ENCODE results near the gene FOXD4L6. TPM values are rescaled to one million over a fixed set of nuclear protein-coding genes. Genes with fewer than 3 reads are reported as not detected.
"Not testable (repeated sequence)": the region's sequence is repeated elsewhere in the genome, so short reads cannot be mapped to it uniquely, and the experiment has no call there.

The FOXD4L6 gene
- 0.44 TPM in 1 of 2 replicates, not detected in the other for total RNA-seq (2013; cell fraction: nucleolus; rRNA removed)
- not detected in 2 replicates for total RNA-seq (2014; rRNA removed)
- not detected in 2 replicates for total RNA-seq (2014; rRNA removed; fragmentation: Illumina TruSeq; extraction: Trizol)
- not detected in 2 replicates for total RNA-seq (2021)
- not detected for polyA plus RNA-seq (2011; ENCODE audit: low read depth)
- polyA plus RNA-seq (2011; rRNA removed), result 0.06 TPM in 1 of 2 replicates, not detected in the other
- 0.07 TPM in 1 of 2 replicates, not detected in the other for polyA plus RNA-seq (2011; cell fraction: cytosol; rRNA removed)
- 0.33 and 0.63 TPM in 2 replicates for polyA plus RNA-seq (2011; cell fraction: nucleus; rRNA removed)
- polyA plus RNA-seq (2012), result not detected in 2 replicates
- polyA plus RNA-seq (2014; fragmentation: Illumina TruSeq; extraction: Trizol), result not detected in 2 replicates
- polyA plus RNA-seq (2014; fragmentation: Nextera tagmentation; extraction: Ambion mirVana), result not detected
- polyA plus RNA-seq (2014; rRNA removed), result 0.04 TPM in 1 of 2 replicates, not detected in the other
- not detected for polyA plus RNA-seq (2016; fragmentation: Nextera tagmentation; extraction: Ambion mirVana)
- polyA minus RNA-seq (2011; rRNA and poly(A)+ RNA removed), result 0.26 TPM in 1 of 2 replicates, not detected in the other
- not detected in 2 replicates for polyA minus RNA-seq (2011; cell fraction: cytosol; rRNA and poly(A)+ RNA removed)
- 1.1 and 2.1 TPM in 2 replicates for polyA minus RNA-seq (2011; cell fraction: nucleus; rRNA and poly(A)+ RNA removed)
- Bru-seq, nascent RNA, result percentile 18 among the genes with signal in this experiment
- percentile 20 among the genes with signal in this experiment for BruChase-seq, experiment 1, labeled RNA remaining after a 6-hour chase
- percentile 33 among the genes with signal in this experiment for BruChase-seq, experiment 2, labeled RNA remaining after a 2-hour chase
- long read RNA-seq, experiment 1, result 0 reads
- long read RNA-seq, experiment 2, result 0 reads

GRCh38 chr9:41128581-41128980 lies at the start of gene FOXD4L6:
Gene FOXD4L6, minus strand, starts transcription at chr9:41128681. Its CDS starts 298 bp downstream, at chr9:41128383.
- SMC1A ChIA-PET (ENCODE audit: uncharacterized antibody, unreplicated experiment); H3K79me2 ChIP-seq (ENCODE audit: control insufficient read depth, insufficient read depth, low read length); H2AFZ ChIP-seq (ENCODE audit: control insufficient read depth, low read depth, low read length); POLR2A ChIA-PET; H3K27me3 ChIP-seq (replicated peaks in 1 of 2; ENCODE audit: control insufficient read depth in 2 of 2, insufficient read depth in 2 of 2, low read length in 1 of 2); BruUV-seq (replicated peaks); H3K9ac ChIP-seq (ENCODE audit: control insufficient read depth, insufficient read depth, low read length); in situ Hi-C loops (cut with MboI); ATAC-seq; CTCF ChIA-PET; RAD21 ChIA-PET (ENCODE audit: unreplicated experiment); H3K27ac ChIP-seq (ENCODE audit: control insufficient read depth, insufficient read depth); H3K4me1 ChIP-seq (ENCODE audit: control insufficient read depth, insufficient read depth, low read length); H3K4me2 ChIP-seq (ENCODE audit: control insufficient read depth, insufficient read depth); H4K20me1 ChIP-seq (ENCODE audit: control insufficient read depth, insufficient read depth); DNase-seq (ENCODE audit: low read depth, low spot score); FAIRE-seq; intact Hi-C loops (cut with micrococcal nuclease; ENCODE audit: unreplicated experiment); H3K9me3 ChIP-seq (replicated peaks; ENCODE audit: control insufficient read depth, insufficient read depth, low read length); H3K4me3 ChIP-seq; H3K36me3 ChIP-seq (ENCODE audit: control insufficient read depth in 2 of 2, insufficient read depth in 2 of 2, low read length in 1 of 2): not testable (repeated sequence)
- 100% methylated on average over 2 of the region's 15 CpGs for WGBS (ENCODE audit: insufficient coverage, insufficient replicate concordance, low lambda C conversion rate, missing lambda C conversion rate)

DNA sequence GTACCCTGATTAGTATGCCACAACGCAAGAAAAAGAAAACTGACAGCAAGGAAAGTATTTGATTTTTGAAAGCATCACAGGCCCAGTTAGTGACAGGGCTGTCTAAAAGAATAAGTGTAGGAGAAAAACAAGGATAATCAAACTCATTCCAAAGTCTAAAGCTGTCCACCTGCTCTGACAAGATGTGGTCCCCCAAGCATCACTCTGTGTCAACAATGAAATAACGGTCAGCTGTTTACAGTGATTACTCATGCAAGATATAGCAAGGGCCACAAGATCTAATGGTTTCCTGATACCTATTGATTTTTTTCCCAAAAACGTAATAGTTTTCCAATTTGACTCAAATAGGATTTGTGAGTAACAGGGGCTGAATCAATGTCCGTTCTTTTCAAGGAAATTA lies 46.5 kb upstream of the FOXD4L6 start:
- H3K4me3 ChIP-seq; H4K20me1 ChIP-seq (ENCODE audit: control insufficient read depth, insufficient read depth); intact Hi-C loops (cut with micrococcal nuclease; ENCODE audit: unreplicated experiment); H3K9me3 ChIP-seq (replicated peaks; ENCODE audit: control insufficient read depth, insufficient read depth, low read length); H3K4me2 ChIP-seq (ENCODE audit: control insufficient read depth, insufficient read depth); H3K27ac ChIP-seq (ENCODE audit: control insufficient read depth, insufficient read depth); BruUV-seq (replicated peaks); DNase-seq (ENCODE audit: low read depth, low spot score); CTCF ChIA-PET; H3K4me1 ChIP-seq (ENCODE audit: control insufficient read depth, insufficient read depth, low read length); FAIRE-seq; H3K36me3 ChIP-seq (ENCODE audit: control insufficient read depth in 2 of 2, insufficient read depth in 2 of 2, low read length in 1 of 2); H2AFZ ChIP-seq (ENCODE audit: control insufficient read depth, low read depth, low read length); H3K27me3 ChIP-seq (replicated peaks in 1 of 2; ENCODE audit: control insufficient read depth in 2 of 2, insufficient read depth in 2 of 2, low read length in 1 of 2); RAD21 ChIA-PET (ENCODE audit: unreplicated experiment); in situ Hi-C loops (cut with MboI); SMC1A ChIA-PET (ENCODE audit: uncharacterized antibody, unreplicated experiment); H3K79me2 ChIP-seq (ENCODE audit: control insufficient read depth, insufficient read depth, low read length); H3K9ac ChIP-seq (ENCODE audit: control insufficient read depth, insufficient read depth, low read length); ATAC-seq; POLR2A ChIA-PET: not testable (repeated sequence)
- 78% methylated on average over 2 of the region's 4 CpGs for WGBS (ENCODE audit: insufficient coverage, insufficient replicate concordance, low lambda C conversion rate, missing lambda C conversion rate)

DNA sequence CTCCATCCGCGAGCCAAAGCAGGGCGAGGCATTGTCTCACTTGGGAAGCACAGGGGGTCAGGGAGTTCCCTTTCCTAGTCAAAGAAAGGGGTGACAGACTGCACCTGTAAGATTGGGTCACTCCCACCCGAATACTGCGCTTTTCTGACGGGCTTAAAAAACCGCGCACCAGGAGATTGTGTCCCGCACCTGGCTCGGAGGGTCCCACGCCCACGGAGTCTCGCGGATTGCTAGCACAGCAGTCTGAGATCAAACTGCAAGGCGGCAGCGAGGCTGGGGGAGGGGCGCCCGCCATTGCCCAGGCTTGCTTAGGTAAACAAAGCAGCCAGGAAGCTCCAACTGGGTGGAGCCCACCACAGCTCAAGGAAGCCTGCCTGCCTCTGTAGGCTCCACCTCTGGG lies 21.6 kb upstream of the FOXD4L6 start:
- FAIRE-seq; H3K9ac ChIP-seq (ENCODE audit: control insufficient read depth, insufficient read depth, low read length); CTCF ChIA-PET; ATAC-seq; H3K36me3 ChIP-seq (ENCODE audit: control insufficient read depth in 2 of 2, insufficient read depth in 2 of 2, low read length in 1 of 2); intact Hi-C loops (cut with micrococcal nuclease; ENCODE audit: unreplicated experiment); H2AFZ ChIP-seq (ENCODE audit: control insufficient read depth, low read depth, low read length); H3K4me2 ChIP-seq (ENCODE audit: control insufficient read depth, insufficient read depth); BruUV-seq (replicated peaks); H3K79me2 ChIP-seq (ENCODE audit: control insufficient read depth, insufficient read depth, low read length); SMC1A ChIA-PET (ENCODE audit: uncharacterized antibody, unreplicated experiment); H3K4me3 ChIP-seq; DNase-seq (ENCODE audit: low read depth, low spot score); H4K20me1 ChIP-seq (ENCODE audit: control insufficient read depth, insufficient read depth); H3K4me1 ChIP-seq (ENCODE audit: control insufficient read depth, insufficient read depth, low read length); H3K27ac ChIP-seq (ENCODE audit: control insufficient read depth, insufficient read depth); H3K9me3 ChIP-seq (replicated peaks; ENCODE audit: control insufficient read depth, insufficient read depth, low read length); POLR2A ChIA-PET; H3K27me3 ChIP-seq (replicated peaks in 1 of 2; ENCODE audit: control insufficient read depth in 2 of 2, insufficient read depth in 2 of 2, low read length in 1 of 2); RAD21 ChIA-PET (ENCODE audit: unreplicated experiment); in situ Hi-C loops (cut with MboI): not testable (repeated sequence)
- 92% methylated on average over 12 of the region's 18 CpGs for WGBS (ENCODE audit: insufficient coverage, insufficient replicate concordance, low lambda C conversion rate, missing lambda C conversion rate)

DNA sequence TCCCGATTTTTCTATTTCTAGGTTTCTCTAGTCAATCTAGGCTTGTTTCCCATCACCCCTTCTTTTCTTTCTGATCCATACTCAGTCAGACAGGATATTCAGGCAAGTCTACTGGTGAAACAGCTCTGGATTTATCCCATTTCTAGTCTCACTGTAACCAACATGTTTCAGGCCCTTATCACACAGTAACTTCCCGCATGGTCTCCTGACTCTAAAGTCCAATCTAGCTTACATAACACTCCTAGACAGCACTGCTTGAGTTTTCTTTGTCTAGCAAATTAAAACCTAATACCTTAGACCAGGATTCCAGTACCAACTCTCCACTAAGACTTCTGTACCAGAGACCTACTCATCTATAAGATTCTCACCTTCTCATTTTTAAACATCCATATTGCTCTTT lies 13.4 kb upstream of the FOXD4L6 start:
- H3K4me3 ChIP-seq; FAIRE-seq; H3K9me3 ChIP-seq (replicated peaks; ENCODE audit: control insufficient read depth, insufficient read depth, low read length); RAD21 ChIA-PET (ENCODE audit: unreplicated experiment); in situ Hi-C loops (cut with MboI); DNase-seq (ENCODE audit: low read depth, low spot score); SMC1A ChIA-PET (ENCODE audit: uncharacterized antibody, unreplicated experiment); H2AFZ ChIP-seq (ENCODE audit: control insufficient read depth, low read depth, low read length); H3K4me1 ChIP-seq (ENCODE audit: control insufficient read depth, insufficient read depth, low read length); H3K27me3 ChIP-seq (replicated peaks in 1 of 2; ENCODE audit: control insufficient read depth in 2 of 2, insufficient read depth in 2 of 2, low read length in 1 of 2); CTCF ChIA-PET; H4K20me1 ChIP-seq (ENCODE audit: control insufficient read depth, insufficient read depth); H3K4me2 ChIP-seq (ENCODE audit: control insufficient read depth, insufficient read depth); intact Hi-C loops (cut with micrococcal nuclease; ENCODE audit: unreplicated experiment); H3K9ac ChIP-seq (ENCODE audit: control insufficient read depth, insufficient read depth, low read length); POLR2A ChIA-PET; H3K36me3 ChIP-seq (ENCODE audit: control insufficient read depth in 2 of 2, insufficient read depth in 2 of 2, low read length in 1 of 2); H3K79me2 ChIP-seq (ENCODE audit: control insufficient read depth, insufficient read depth, low read length); H3K27ac ChIP-seq (ENCODE audit: control insufficient read depth, insufficient read depth); ATAC-seq: not testable (repeated sequence)
- 100% methylated on average over 2 of the region's 2 CpGs for whole genome bisulfite sequencing (ENCODE audit: insufficient coverage, insufficient replicate concordance, low lambda C conversion rate, missing lambda C conversion rate)
- TSS peak; percentile 33 for BruUV-seq (replicated peaks)
